ENCODE data around the gene PIEZO1. TPM values are rescaled to one million over a fixed set of nuclear protein-coding genes. Genes with fewer than 3 reads are reported as not detected.

The PIEZO1 gene
- polyA plus RNA-seq, 1 of the 3 experiments (the other 2 are of a cell fraction) = 184 TPM

DNA sequence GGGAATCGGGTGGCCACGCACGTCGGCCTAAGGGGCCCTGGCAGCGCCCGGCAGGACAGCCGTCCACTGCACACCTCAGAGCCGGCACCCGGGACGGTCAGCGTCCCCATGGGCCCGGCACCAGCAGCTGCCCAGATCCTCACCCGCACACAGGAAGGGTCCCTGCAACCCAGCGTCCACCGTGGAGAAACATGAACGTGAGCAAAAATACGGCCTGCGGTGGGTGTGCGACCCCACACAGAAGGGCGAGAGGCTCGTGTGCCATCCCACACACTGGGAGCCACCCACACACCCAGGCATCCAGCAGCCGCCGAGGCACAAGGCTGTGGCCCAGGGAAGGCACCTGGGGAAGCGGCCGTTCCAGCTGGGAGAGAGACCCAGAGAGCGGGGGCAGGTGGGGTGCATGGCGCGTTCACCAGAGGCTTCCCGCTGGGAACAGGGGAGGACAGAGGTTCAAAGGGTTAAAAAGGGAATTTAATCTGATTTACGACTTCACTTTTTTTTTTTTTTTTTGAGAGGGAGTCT is 6.4 kb downstream of the PIEZO1 start:
- 88% methylated on average over 19 of the region's 30 CpGs for WGBS (ENCODE audit: low lambda C conversion rate)
- no peak overlapping the region for H3K4me2 ChIP-seq
- no peak for TF ChIP-seq SIN3A (IDR thresholded peaks at IDR 0.05; ENCODE audit: borderline replicate concordance, low read depth, low read length)
- TF ChIP-seq, protein P1, sequence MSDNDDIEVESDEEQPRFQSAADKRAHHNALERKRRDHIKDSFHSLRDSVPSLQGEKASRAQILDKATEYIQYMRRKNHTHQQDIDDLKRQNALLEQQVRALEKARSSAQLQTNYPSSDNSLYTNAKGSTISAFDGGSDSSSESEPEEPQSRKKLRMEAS (IDR thresholded peaks at IDR 0.05; ENCODE audit: low read depth) = no peak
- TF ChIP-seq EZH2phosphoT487 (IDR thresholded peaks at IDR 0.05; ENCODE audit: borderline replicate concordance, low read depth) = no peak
- TF ChIP-seq NFIC (IDR thresholded peaks at IDR 0.05; ENCODE audit: borderline replicate concordance) = no peak
- no peak for TF ChIP-seq GATA2 (CRISPR knock-in tag; IDR thresholded peaks at IDR 0.05)
- TF ChIP-seq, protein P2, sequence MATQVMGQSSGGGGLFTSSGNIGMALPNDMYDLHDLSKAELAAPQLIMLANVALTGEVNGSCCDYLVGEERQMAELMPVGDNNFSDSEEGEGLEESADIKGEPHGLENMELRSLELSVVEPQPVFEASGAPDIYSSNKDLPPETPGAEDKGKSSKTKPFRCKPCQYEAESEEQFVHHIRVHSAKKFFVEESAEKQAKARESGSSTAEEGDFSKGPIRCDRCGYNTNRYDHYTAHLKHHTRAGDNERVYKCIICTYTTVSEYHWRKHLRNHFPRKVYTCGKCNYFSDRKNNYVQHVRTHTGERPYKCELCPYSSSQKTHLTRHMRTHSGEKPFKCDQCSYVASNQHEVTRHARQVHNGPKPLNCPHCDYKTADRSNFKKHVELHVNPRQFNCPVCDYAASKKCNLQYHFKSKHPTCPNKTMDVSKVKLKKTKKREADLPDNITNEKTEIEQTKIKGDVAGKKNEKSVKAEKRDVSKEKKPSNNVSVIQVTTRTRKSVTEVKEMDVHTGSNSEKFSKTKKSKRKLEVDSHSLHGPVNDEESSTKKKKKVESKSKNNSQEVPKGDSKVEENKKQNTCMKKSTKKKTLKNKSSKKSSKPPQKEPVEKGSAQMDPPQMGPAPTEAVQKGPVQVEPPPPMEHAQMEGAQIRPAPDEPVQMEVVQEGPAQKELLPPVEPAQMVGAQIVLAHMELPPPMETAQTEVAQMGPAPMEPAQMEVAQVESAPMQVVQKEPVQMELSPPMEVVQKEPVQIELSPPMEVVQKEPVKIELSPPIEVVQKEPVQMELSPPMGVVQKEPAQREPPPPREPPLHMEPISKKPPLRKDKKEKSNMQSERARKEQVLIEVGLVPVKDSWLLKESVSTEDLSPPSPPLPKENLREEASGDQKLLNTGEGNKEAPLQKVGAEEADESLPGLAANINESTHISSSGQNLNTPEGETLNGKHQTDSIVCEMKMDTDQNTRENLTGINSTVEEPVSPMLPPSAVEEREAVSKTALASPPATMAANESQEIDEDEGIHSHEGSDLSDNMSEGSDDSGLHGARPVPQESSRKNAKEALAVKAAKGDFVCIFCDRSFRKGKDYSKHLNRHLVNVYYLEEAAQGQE (IDR thresholded peaks at IDR 0.05; ENCODE audit: low read depth, low read length) = no peak
- no peak for TF ChIP-seq MXI1 (IDR thresholded peaks at IDR 0.05; ENCODE audit: low read depth, low read length)
- TF ChIP-seq YY1 (IDR thresholded peaks at IDR 0.05; ENCODE audit: low read depth) = no peak
- TF ChIP-seq ELF1 (IDR thresholded peaks at IDR 0.05) = no peak
- TF ChIP-seq FOSL2 (IDR thresholded peaks at IDR 0.05; ENCODE audit: borderline replicate concordance, low read depth) = no peak
- no peak for TF ChIP-seq POLR2AphosphoS5 (IDR thresholded peaks at IDR 0.05; ENCODE audit: low read depth, low read length)
- TF ChIP-seq, protein P3, sequence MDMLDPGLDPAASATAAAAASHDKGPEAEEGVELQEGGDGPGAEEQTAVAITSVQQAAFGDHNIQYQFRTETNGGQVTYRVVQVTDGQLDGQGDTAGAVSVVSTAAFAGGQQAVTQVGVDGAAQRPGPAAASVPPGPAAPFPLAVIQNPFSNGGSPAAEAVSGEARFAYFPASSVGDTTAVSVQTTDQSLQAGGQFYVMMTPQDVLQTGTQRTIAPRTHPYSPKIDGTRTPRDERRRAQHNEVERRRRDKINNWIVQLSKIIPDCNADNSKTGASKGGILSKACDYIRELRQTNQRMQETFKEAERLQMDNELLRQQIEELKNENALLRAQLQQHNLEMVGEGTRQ (IDR thresholded peaks at IDR 0.05; ENCODE audit: borderline replicate concordance, low read depth, low read length) = no peak
- TF ChIP-seq, protein P4, sequence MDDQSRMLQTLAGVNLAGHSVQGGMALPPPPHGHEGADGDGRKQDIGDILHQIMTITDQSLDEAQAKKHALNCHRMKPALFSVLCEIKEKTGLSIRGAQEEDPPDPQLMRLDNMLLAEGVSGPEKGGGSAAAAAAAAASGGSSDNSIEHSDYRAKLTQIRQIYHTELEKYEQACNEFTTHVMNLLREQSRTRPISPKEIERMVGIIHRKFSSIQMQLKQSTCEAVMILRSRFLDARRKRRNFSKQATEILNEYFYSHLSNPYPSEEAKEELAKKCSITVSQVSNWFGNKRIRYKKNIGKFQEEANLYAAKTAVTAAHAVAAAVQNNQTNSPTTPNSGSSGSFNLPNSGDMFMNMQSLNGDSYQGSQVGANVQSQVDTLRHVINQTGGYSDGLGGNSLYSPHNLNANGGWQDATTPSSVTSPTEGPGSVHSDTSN (IDR thresholded peaks at IDR 0.05) = no peak
- TF ChIP-seq, protein P5, sequence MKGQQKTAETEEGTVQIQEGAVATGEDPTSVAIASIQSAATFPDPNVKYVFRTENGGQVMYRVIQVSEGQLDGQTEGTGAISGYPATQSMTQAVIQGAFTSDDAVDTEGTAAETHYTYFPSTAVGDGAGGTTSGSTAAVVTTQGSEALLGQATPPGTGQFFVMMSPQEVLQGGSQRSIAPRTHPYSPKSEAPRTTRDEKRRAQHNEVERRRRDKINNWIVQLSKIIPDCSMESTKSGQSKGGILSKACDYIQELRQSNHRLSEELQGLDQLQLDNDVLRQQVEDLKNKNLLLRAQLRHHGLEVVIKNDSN (IDR thresholded peaks at IDR 0.05; ENCODE audit: borderline replicate concordance, low read depth) = no peak
- TF ChIP-seq, protein P6, sequence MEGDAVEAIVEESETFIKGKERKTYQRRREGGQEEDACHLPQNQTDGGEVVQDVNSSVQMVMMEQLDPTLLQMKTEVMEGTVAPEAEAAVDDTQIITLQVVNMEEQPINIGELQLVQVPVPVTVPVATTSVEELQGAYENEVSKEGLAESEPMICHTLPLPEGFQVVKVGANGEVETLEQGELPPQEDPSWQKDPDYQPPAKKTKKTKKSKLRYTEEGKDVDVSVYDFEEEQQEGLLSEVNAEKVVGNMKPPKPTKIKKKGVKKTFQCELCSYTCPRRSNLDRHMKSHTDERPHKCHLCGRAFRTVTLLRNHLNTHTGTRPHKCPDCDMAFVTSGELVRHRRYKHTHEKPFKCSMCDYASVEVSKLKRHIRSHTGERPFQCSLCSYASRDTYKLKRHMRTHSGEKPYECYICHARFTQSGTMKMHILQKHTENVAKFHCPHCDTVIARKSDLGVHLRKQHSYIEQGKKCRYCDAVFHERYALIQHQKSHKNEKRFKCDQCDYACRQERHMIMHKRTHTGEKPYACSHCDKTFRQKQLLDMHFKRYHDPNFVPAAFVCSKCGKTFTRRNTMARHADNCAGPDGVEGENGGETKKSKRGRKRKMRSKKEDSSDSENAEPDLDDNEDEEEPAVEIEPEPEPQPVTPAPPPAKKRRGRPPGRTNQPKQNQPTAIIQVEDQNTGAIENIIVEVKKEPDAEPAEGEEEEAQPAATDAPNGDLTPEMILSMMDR (IDR thresholded peaks at IDR 0.05) = no peak
- TF ChIP-seq RAD21 (IDR thresholded peaks at IDR 0.05; ENCODE audit: low read length) = no peak
- no peaks in the 10 kb centered on the region for H3K27me3 ChIP-seq (ENCODE audit: insufficient read depth)
- no peaks in the 10 kb centered on the region for H3K9me3 ChIP-seq
- no peak overlapping the region for H3K4me3 ChIP-seq (ENCODE audit: low read depth in 2 of 2, low read length in 1 of 2)
- H3K79me2 ChIP-seq (ENCODE audit: insufficient read depth) = peaks cover 100% of the 10 kb centered on the region
- peaks cover 98% of the 10 kb centered on the region for H4K20me1 ChIP-seq (ENCODE audit: insufficient read depth)
- no peaks in the 10 kb centered on the region for H3K9me2 ChIP-seq
- H3K27ac ChIP-seq (ENCODE audit: low read depth in 2 of 2, low read length in 1 of 2) = no peak overlapping the region
- no peaks in the 10 kb centered on the region for H3K36me3 ChIP-seq (replicated peaks in 1 of 2; ENCODE audit: control insufficient read depth in 1 of 2, insufficient read depth in 2 of 2, low read length in 1 of 2)
- CTCF ChIA-PET = interaction anchor here (1.4 to 3.9 kb wide), 3 partner anchors 17 to 79 kb away, joined by 3 to 35 read pairs (median 4); no protein-coding TSS in a partner anchor
- no peak overlapping the region for H3K9ac ChIP-seq
- H3F3A ChIP-seq (replicated peaks; ENCODE audit: insufficient read depth) = peaks cover 21% of the 10 kb centered on the region
- peaks cover 0 to 46% of the 10 kb centered on the region in 2 experiments; a peak in 3 of 4 replicates for H3K4me1 ChIP-seq (ENCODE audit: control insufficient read depth in 1 of 2, insufficient read depth in 2 of 2, low read depth in 1 of 2, low read length in 1 of 2)
- DNase-seq = no peak
- POLR2A ChIA-PET = no interaction called here
- H2AFZ ChIP-seq (ENCODE audit: low read depth) = no peak overlapping the region

Measured in SK-N-SH (cell line).